Nephron (organoid): Measurements from ENCODE around the gene MLF2.
"Not testable (repeated sequence)": the region's sequence is repeated elsewhere in the genome, so short reads cannot be mapped to it uniquely, and the experiment has no call there.

ENCODE experiments used
- H3K27ac Mint-ChIP-seq, 3 experiments: 2 replicates each; pipeline ENCODE4 v1.8.0; 2020; ENCODE audit warnings: mixed read lengths in 3 of 3, mild to moderate bottlenecking in 2 of 3, moderate library complexity in 1 of 3
- H3K27me3 Mint-ChIP-seq: 2 replicates; pipeline ENCODE4 v1.8.0; 2021; ENCODE audit warnings: low read depth, mild to moderate bottlenecking, moderate library complexity, mixed read lengths
- H3K36me3 Mint-ChIP-seq: 2 replicates; pipeline ENCODE4 v1.8.0; 2020; ENCODE audit warnings: low read depth, mixed read lengths
- H3K4me1 Mint-ChIP-seq: 2 replicates; pipeline ENCODE4 v1.8.0; 2020; ENCODE audit warnings: mixed read lengths
- H3K4me3 Mint-ChIP-seq, 3 experiments: 2 replicates each; pipeline ENCODE4 v1.8.0; 2020; ENCODE audit warnings: mild to moderate bottlenecking in 3 of 3, mixed read lengths in 3 of 3, moderate library complexity in 2 of 3
- H3K9me3 Mint-ChIP-seq: 2 replicates; pipeline ENCODE4 v1.8.0; 2020; ENCODE audit warnings: mixed read lengths
- CTCF ChIP-seq, 3 experiments: fragments of 200-600 bp; sonication (generic); IDR thresholded peaks; one replicate each; pipeline ENCODE4 v1.5.0; 2021; ENCODE audit warnings: antibody characterized with exemption in 3 of 3; ENCODE audit not compliant: unreplicated experiment in 3 of 3

The MLF2 gene

GRCh38 chr12:6724409-6724797 is 28.5 kb downstream of the MLF2 start:
- TF ChIP-seq CTCF (IDR thresholded peaks at IDR 0.05; ENCODE audit: unreplicated experiment in 3 of 3): no peak
- Mint-ChIP-seq H3K27ac (peak overlapping the region; percentile 81 to 90 (median 89)), H3K4me1 (peaks cover 12% of the 10 kb centered on the region), H3K9me3 (peaks cover 3% of the 10 kb centered on the region), H3K4me3 (peak overlapping the region; percentile 89 to 92 (median 90)), H3K27me3 (peaks cover 6% of the 10 kb centered on the region), H3K36me3 (peaks cover 12% of the 10 kb centered on the region)

- H3K4me1 Mint-ChIP-seq: peaks cover 12% of the 10 kb centered on the region
- peaks cover 3% of the 10 kb centered on the region for H3K9me3 Mint-ChIP-seq
- no peak for TF ChIP-seq CTCF (IDR thresholded peaks at IDR 0.05; ENCODE audit: unreplicated experiment in 3 of 3)
- peaks cover 6% of the 10 kb centered on the region for H3K27me3 Mint-ChIP-seq
- peak within 1 kb of the TSS; percentile 89 to 92 (median 90) for H3K4me3 Mint-ChIP-seq
- H3K27ac Mint-ChIP-seq: peak within 1 kb of the TSS; percentile 81 to 90 (median 89)
- H3K36me3 Mint-ChIP-seq: peaks cover 7% of the 10 kb centered on the region
Measured at GRCh38 chr12:6723607-6724408, 29.1 kb downstream of the MLF2 start, which contains the start of gene COPS7A. Gene COPS7A (plus strand): TSS chr12:6724046. CDS start chr12:6724657, 611 bp downstream.

GRCh38 chr12:6722863-6723262 is 30.1 kb downstream of the MLF2 start:
- H3K27me3 Mint-ChIP-seq: peaks cover 7% of the 10 kb centered on the region
- H3K4me1 Mint-ChIP-seq: peaks cover 12% of the 10 kb centered on the region
- peak overlapping the region in 1 of 3 experiments; percentile 39 for H3K27ac Mint-ChIP-seq
- peaks cover 6% of the 10 kb centered on the region for H3K36me3 Mint-ChIP-seq
- H3K4me3 Mint-ChIP-seq: peak overlapping the region; percentile 5 to 53 (median 12)
- TF ChIP-seq CTCF (IDR thresholded peaks at IDR 0.05; ENCODE audit: unreplicated experiment in 3 of 3): no peak
- peaks cover 3% of the 10 kb centered on the region for H3K9me3 Mint-ChIP-seq

GRCh38 chr12:6716874-6717437 is 36.0 kb downstream of the MLF2 start:
- Mint-ChIP-seq H3K36me3 (no peaks in the 10 kb centered on the region), H3K27ac (no peak overlapping the region), H3K27me3 (peaks cover 9% of the 10 kb centered on the region), H3K4me3 (no peak overlapping the region), H3K9me3 (no peaks in the 10 kb centered on the region), H3K4me1 (no peaks in the 10 kb centered on the region)
- no peak for TF ChIP-seq CTCF (IDR thresholded peaks at IDR 0.05; ENCODE audit: unreplicated experiment in 3 of 3)

GRCh38 chr12:6716031-6716873 is 36.7 kb downstream of the MLF2 start:
- H3K36me3 Mint-ChIP-seq, H3K4me3 Mint-ChIP-seq, H3K4me1 Mint-ChIP-seq, H3K27ac Mint-ChIP-seq, H3K27me3 Mint-ChIP-seq, H3K9me3 Mint-ChIP-seq: not testable (repeated sequence)

GRCh38 chr12:6708960-6709394 is 44.0 kb downstream of the MLF2 start:
- H3K36me3 Mint-ChIP-seq: no peaks in the 10 kb centered on the region
- H3K27me3 Mint-ChIP-seq: peaks cover 11% of the 10 kb centered on the region
- no peak overlapping the region for H3K27ac Mint-ChIP-seq
- H3K4me1 Mint-ChIP-seq: no peaks in the 10 kb centered on the region
- H3K4me3 Mint-ChIP-seq: no peak overlapping the region
- no peak for TF ChIP-seq CTCF (IDR thresholded peaks at IDR 0.05; ENCODE audit: unreplicated experiment in 3 of 3)
- H3K9me3 Mint-ChIP-seq: no peaks in the 10 kb centered on the region

GRCh38 chr12:6708351-6708750 is 44.6 kb downstream of the MLF2 start:
- not testable (repeated sequence) for H3K9me3 Mint-ChIP-seq, H3K4me1 Mint-ChIP-seq
- peaks cover 15% of the 10 kb centered on the region for H3K27me3 Mint-ChIP-seq

More at GRCh38 chr12:6708351-6708750, 44.6 kb downstream of the MLF2 start:
- not testable (repeated sequence) for H3K27ac Mint-ChIP-seq, H3K36me3 Mint-ChIP-seq, H3K4me3 Mint-ChIP-seq
